GM19395 (cell line): ENCODE results near the gene ZBTB12.
"Not testable (repeated sequence)": the region's sequence is repeated elsewhere in the genome, so short reads cannot be mapped to it uniquely, and the experiment has no call there.

Experiments used
- ATAC-seq: cut with Tn5 transposase; IDR thresholded peaks from one replicate; pipeline ENCODE4 v1.9.1; 2021; ENCODE audit warnings: mild to moderate bottlenecking, moderate library complexity; ENCODE audit not compliant: unreplicated experiment

The ZBTB12 gene

GRCh38 chr6:31922942-31923341 is 21.1 kb upstream of the ZBTB12 start:
- no peak for ATAC-seq

- no peak for ATAC-seq
These were observed 18.9 kb upstream of the ZBTB12 start for GRCh38 chr6:31920811-31921210.

- no peak for ATAC-seq
These were observed 17.9 kb upstream of the ZBTB12 start for GRCh38 chr6:31919624-31920303.

GRCh38 chr6:31918069-31918720 is 16.3 kb upstream of the ZBTB12 start:
- no peak for ATAC-seq

- ATAC-seq = no peak
These were observed 13.9 kb upstream of the ZBTB12 start for GRCh38 chr6:31915756-31916155.

GRCh38 chr6:31915351-31915750 is 13.5 kb upstream of the ZBTB12 start:
- ATAC-seq = no peak

- no peak for ATAC-seq
These were observed 10.1 kb upstream of the ZBTB12 start for GRCh38 chr6:31911826-31912585.

GRCh38 chr6:31909298-31909697 is 7.4 kb upstream of the ZBTB12 start:
- not testable (repeated sequence) for ATAC-seq

- peak; percentile 80 for ATAC-seq
These were observed 6.9 kb upstream of the ZBTB12 start for GRCh38 chr6:31908791-31909190.

- ATAC-seq = not testable (repeated sequence)
These were observed 6.4 kb upstream of the ZBTB12 start for GRCh38 chr6:31908255-31908654.

- ATAC-seq = no peak
These were observed 5.4 kb upstream of the ZBTB12 start for GRCh38 chr6:31907158-31907813.

GRCh38 chr6:31906727-31907126 is 4.8 kb upstream of the ZBTB12 start:
- not testable (repeated sequence) for ATAC-seq

GRCh38 chr6:31906122-31906521 is 4.2 kb upstream of the ZBTB12 start:
- no peak for ATAC-seq

- ATAC-seq = no peak
These were observed 3.2 kb upstream of the ZBTB12 start for GRCh38 chr6:31905041-31905440.

GRCh38 chr6:31903957-31904356 is 2.1 kb upstream of the ZBTB12 start:
- ATAC-seq = no peak

- ATAC-seq = no peak
These were observed 402 bp downstream of the ZBTB12 start for GRCh38 chr6:31901415-31901952.

GRCh38 chr6:31900917-31901414 is 920 bp downstream of the ZBTB12 start:
- ATAC-seq = no peak

GRCh38 chr6:31899882-31900722 is 1.8 kb downstream of the ZBTB12 start:
- no peak for ATAC-seq

GRCh38 chr6:31899215-31899614 is 2.7 kb downstream of the ZBTB12 start:
- ATAC-seq = no peak

GRCh38 chr6:31898383-31899011 is 3.4 kb downstream of the ZBTB12 start:
- no peak for ATAC-seq
